Panc1 (cell line): ENCODE measurements around the gene GRAMD1A.

Experiments
- CTCF ChIP-seq: fragments of 450-650 bp; IDR thresholded peaks from 2 replicates; pipeline ENCODE4 v1.5.1; 2017; ENCODE audit warnings: mild to moderate bottlenecking
- POLR2AphosphoS5 ChIP-seq: IDR thresholded peaks from 2 replicates; pipeline ENCODE4 v1.6.1; 2012; ENCODE audit warnings: mild to moderate bottlenecking, low read depth, low read length, moderate library complexity

GRCh38 chr19:35011737-35012682, 11.9 kb downstream of the GRAMD1A start:
- TF ChIP-seq CTCF = no peak
- no peak for TF ChIP-seq POLR2AphosphoS5
